SK-N-MC (cell line): ENCODE measurements around the gene GPR155.

ENCODE experiments used
- EZH2 ChIP-seq: fragments of 200-600 bp; sonication (generic); IDR thresholded peaks from one replicate; pipeline ENCODE4 v1.6.1; 2017; ENCODE audit warnings: antibody characterized with exemption
- POLR2AphosphoS5 ChIP-seq: IDR thresholded peaks from 2 replicates; pipeline ENCODE4 v1.6.1; 2012; ENCODE audit warnings: mild to moderate bottlenecking, low read depth, low read length, borderline replicate concordance

DNA sequence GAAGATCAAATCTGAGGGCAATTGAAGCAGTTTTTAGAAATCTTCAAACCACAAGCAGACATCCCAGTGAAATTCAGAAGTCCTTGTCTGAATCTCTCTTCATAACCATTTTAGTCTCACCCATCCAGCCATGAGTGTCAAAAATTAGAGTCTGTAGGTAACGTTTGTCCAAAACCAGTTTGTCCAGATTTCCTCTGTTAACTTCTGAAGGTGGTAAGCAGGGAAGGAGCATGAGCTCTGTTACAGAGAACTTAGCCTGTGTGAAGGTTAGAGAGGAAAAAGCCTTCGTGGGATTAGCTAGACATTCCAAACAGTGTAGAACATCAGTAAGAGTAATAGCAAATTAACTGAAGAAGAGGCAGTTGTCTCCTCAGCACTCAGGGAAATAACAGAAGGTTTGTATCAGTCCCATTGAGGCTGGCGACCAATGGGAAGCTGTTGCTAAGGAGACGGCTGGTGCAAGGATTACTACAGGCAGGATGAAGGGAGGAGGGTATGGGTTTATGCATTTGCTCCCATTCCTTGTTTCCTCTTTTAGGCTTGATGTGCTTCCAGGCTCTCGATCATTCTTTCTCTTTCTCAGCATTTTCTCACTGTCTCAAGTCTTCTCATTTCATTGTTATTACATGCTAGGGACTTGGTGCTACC is 8.7 kb upstream of the GPR155 start:
- no peak for TF ChIP-seq POLR2AphosphoS5
- TF ChIP-seq EZH2, result no peak
